HCT116 (cell line): ENCODE results near the gene CS. TPM values are rescaled to one million over a fixed set of nuclear protein-coding genes. Genes with fewer than 3 reads are reported as not detected.

Source experiments
- ATAC-seq: fragments of 200-7000 bp; cut with Tn5 transposase; 2 replicates; pipeline ENCODE4 v1.9.1; 2020; ENCODE audit warnings: mild to moderate bottlenecking, moderate library complexity
- BruUV-seq: library from RNA; stranded (reverse); fragments of 400-500 nt; replicated peaks from 2 replicates; lab custom pipeline; 2021; lab: Mats Ljungman, UMichigan
- CTCF ChIA-PET: fragments of 300-600 bp; sonication (Branson Sonifier 250); formaldehyde crosslinking; loops from one replicate; lab custom pipeline; 2021; ENCODE audit warnings: antibody characterized with exemption; lab: Charles Lee
- POLR2A ChIA-PET: fragments of 300-600, 350-600 bp; sonication (Branson Sonifier 250); formaldehyde crosslinking; loops from one replicate; lab custom pipeline; 2021; ENCODE audit warnings: antibody characterized with exemption; lab: Charles Lee
- RAD21 ChIA-PET, 2 experiments: fragments of 300-600 bp; sonication (Branson Sonifier 250); formaldehyde crosslinking; loops; one replicate each; lab custom pipeline; 2023; ENCODE audit warnings: low total read pairs in 2 of 2; ENCODE audit not compliant: uncharacterized antibody in 2 of 2, unreplicated experiment in 2 of 2, low non-redundant PET in 1 of 2; lab: Charles Lee
- DNase-seq: peaks from one replicate; pipeline ENCODE4 v3.0.0-alpha.2; 2010; ENCODE audit warnings: low read depth, low spot score
- H2AFZ ChIP-seq: fragments of 200-600 bp; shearing (Covaris generic), sonication (generic); 2 replicates; pipeline ENCODE4 v1.6.1; 2017; ENCODE audit warnings: low read depth, mixed run types, mixed read lengths, antibody characterized with exemption, low read length; ENCODE audit not compliant: poor library complexity, severe bottlenecking
- H3K27ac ChIP-seq: 2 replicates; pipeline ENCODE4 v1.5.1; 2012; ENCODE audit warnings: low read depth, low read length
- H3K27me3 ChIP-seq: fragments of 200-600 bp; sonication (generic); 2 replicates; pipeline ENCODE4 v1.6.1; 2016; ENCODE audit warnings: mixed run types, low read length, mixed read lengths; ENCODE audit not compliant: insufficient read depth
- H3K36me3 ChIP-seq, 2 experiments: fragments of 200-500 bp in 1 of 2; fragments of 200-600 bp in 1 of 2; sonication (Bioruptor generic) in 1 of 2; sonication (generic) in 1 of 2; 2 replicates each; pipeline versions ENCODE4 v1.5.1 to v1.6.1; 2014 to 2016; ENCODE audit warnings: low read length in 2 of 2, inconsistent platforms in 1 of 2, mixed read lengths in 1 of 2, mixed run types in 1 of 2; ENCODE audit not compliant: insufficient read depth in 2 of 2, control insufficient read depth in 1 of 2
- H3K4me1 ChIP-seq, 2 experiments: fragments of 200-600 bp in 1 of 2; sonication (generic) in 1 of 2; 2 replicates each; pipeline versions ENCODE4 v1.5.1 to v1.6.1; 2012 to 2017; ENCODE audit warnings: low read length in 2 of 2, inconsistent platforms in 1 of 2, mild to moderate bottlenecking in 1 of 2, mixed read lengths in 1 of 2, mixed run types in 1 of 2, moderate library complexity in 1 of 2; ENCODE audit not compliant: insufficient read depth in 2 of 2, control insufficient read depth in 1 of 2
- H3K4me2 ChIP-seq: fragments of 200-600 bp; sonication (generic); 2 replicates; pipeline ENCODE4 v1.6.1; 2017; ENCODE audit warnings: mixed run types, low read length, mixed read lengths
- H3K4me3 ChIP-seq, 2 experiments: fragments of 200-600 bp in 1 of 2; sonication (generic) in 1 of 2; replicated peaks in 1 of 2; 2 replicates each; pipeline ENCODE4 v1.5.1; 2011 to 2016; ENCODE audit warnings: low read length in 2 of 2, control low read depth in 1 of 2, low read depth in 1 of 2, mild to moderate bottlenecking in 1 of 2, mixed read lengths in 1 of 2, mixed run types in 1 of 2
- H3K79me2 ChIP-seq: fragments of 200-600 bp; sonication (generic); 2 replicates; pipeline ENCODE4 v1.6.1; 2017; ENCODE audit warnings: mild to moderate bottlenecking, mixed run types, low read length, moderate library complexity, mixed read lengths; ENCODE audit not compliant: insufficient read depth
- H3K9ac ChIP-seq: fragments of 200-600 bp; sonication (generic); 2 replicates; pipeline ENCODE4 v1.6.1; 2016; ENCODE audit warnings: low read length, mixed read lengths
- H3K9me2 ChIP-seq: fragments of 200-600 bp; sonication (generic), shearing (Covaris generic); 2 replicates; pipeline ENCODE4 v1.6.1; 2017; ENCODE audit warnings: mixed run types, mild to moderate bottlenecking, moderate library complexity; ENCODE audit not compliant: insufficient read depth
- H3K9me3 ChIP-seq, 2 experiments: fragments of 200-500 bp in 1 of 2; fragments of 200-600 bp in 1 of 2; sonication (Bioruptor generic) in 1 of 2; sonication (generic) in 1 of 2; 2 replicates each; pipeline ENCODE4 v1.6.1; 2014 to 2017; ENCODE audit warnings: low read length in 2 of 2, mixed read lengths in 2 of 2, inconsistent platforms in 1 of 2, low read depth in 1 of 2, mild to moderate bottlenecking in 1 of 2, mixed run types in 1 of 2, moderate library complexity in 1 of 2; ENCODE audit not compliant: control insufficient read depth in 1 of 2, insufficient read depth in 1 of 2
- H4K20me1 ChIP-seq: fragments of 200-600 bp; sonication (generic), shearing (Covaris generic); 2 replicates; pipeline ENCODE4 v1.6.1; 2017; ENCODE audit warnings: mixed run types, mild to moderate bottlenecking, moderate library complexity; ENCODE audit not compliant: insufficient read depth
- CEBPB ChIP-seq: IDR thresholded peaks from 2 replicates; pipeline ENCODE4 v1.6.1; 2012; ENCODE audit warnings: low read depth
- CTCF ChIP-seq, 3 experiments: fragments of 200-600 bp in 1 of 3; sonication (generic) in 1 of 3; IDR thresholded peaks in 2 of 3; conservative IDR thresholded peaks in 1 of 3; 2 replicates each; pipeline ENCODE4 v1.5.1; 2012 to 2017; ENCODE audit warnings: low read depth in 2 of 3, low read length in 2 of 3, antibody characterized with exemption in 1 of 3, borderline replicate concordance in 1 of 3, control low read depth in 1 of 3, mild to moderate bottlenecking in 1 of 3, mixed read lengths in 1 of 3, mixed run types in 1 of 3, moderate library complexity in 1 of 3; ENCODE audit not compliant: insufficient read depth in 1 of 3
- EGR1 ChIP-seq: IDR thresholded peaks from 2 replicates; pipeline ENCODE4 v1.6.1; 2012; ENCODE audit warnings: low read depth
- ELF1 ChIP-seq: IDR thresholded peaks from 2 replicates; pipeline ENCODE4 v1.6.1; 2012; ENCODE audit warnings: low read depth, borderline replicate concordance
- EZH2phosphoT487 ChIP-seq: fragments of 200-600 bp; IDR thresholded peaks from 2 replicates; pipeline ENCODE4 v1.6.1; 2018; ENCODE audit warnings: antibody characterized with exemption, borderline replicate concordance
- FOSL1 ChIP-seq: IDR thresholded peaks from 2 replicates; pipeline ENCODE4 v1.6.1; 2012; ENCODE audit warnings: low read depth
- JUND ChIP-seq: IDR thresholded peaks from 2 replicates; pipeline ENCODE4 v1.6.1; 2012
- MAX ChIP-seq: IDR thresholded peaks from 2 replicates; pipeline ENCODE4 v1.6.1; 2012
- POLR2A ChIP-seq: IDR thresholded peaks from 2 replicates; pipeline ENCODE4 v1.7.0; 2011; ENCODE audit warnings: borderline replicate concordance; ENCODE audit not compliant: insufficient read depth, insufficient read length; ENCODE audit errors: extremely low read depth
- RAD21 ChIP-seq: IDR thresholded peaks from 2 replicates; pipeline ENCODE4 v1.6.1; 2012; ENCODE audit warnings: low read depth, mild to moderate bottlenecking
- REST ChIP-seq: IDR thresholded peaks from 2 replicates; pipeline ENCODE4 v1.6.1; 2012; ENCODE audit warnings: low read depth
- SIN3A ChIP-seq: IDR thresholded peaks from 2 replicates; pipeline ENCODE4 v1.6.1; 2012; ENCODE audit warnings: low read depth
- SP1 ChIP-seq: IDR thresholded peaks from 2 replicates; pipeline ENCODE4 v1.6.1; 2012; ENCODE audit warnings: low read depth
- SRF ChIP-seq: IDR thresholded peaks from 2 replicates; pipeline ENCODE4 v1.6.1; 2012; ENCODE audit warnings: low read depth
- TCF7L2 ChIP-seq: IDR thresholded peaks from 2 replicates; pipeline ENCODE4 v1.7.0; 2011; ENCODE audit warnings: borderline replicate concordance, inconsistent platforms; ENCODE audit not compliant: insufficient read depth, insufficient read length; ENCODE audit errors: extremely low read depth
- YY1 ChIP-seq: IDR thresholded peaks from 2 replicates; pipeline ENCODE4 v1.6.1; 2011; ENCODE audit warnings: low read length, low read depth, moderate library complexity, mild to moderate bottlenecking; ENCODE audit not compliant: insufficient replicate concordance; ENCODE audit errors: extremely low read depth
- ZFX ChIP-seq: fragments of 450-650 bp; IDR thresholded peaks from 2 replicates; pipeline ENCODE4 v1.6.1; 2017
- ZNF274 ChIP-seq: fragments of 200-500 bp; sonication (Bioruptor generic); IDR thresholded peaks from 2 replicates; pipeline ENCODE4 v1.6.1; 2014; ENCODE audit warnings: mild to moderate bottlenecking, low read depth, low read length, inconsistent platforms
- intact Hi-C: fragments of 100-400 bp; cut with micrococcal nuclease; formaldehyde crosslinking; loops from 2 replicates; pipeline ENCODE4 v1.10.0; 2022
- total RNA-seq: library from RNA; stranded (reverse); gene quantifications from one replicate; pipeline ENCODE4 v1.2.1, GENCODE V29; 2021; ENCODE audit not compliant: unreplicated experiment

The CS gene
- total RNA-seq, 1 experiment from 2014 or later, result 270 TPM

- CTCF ChIA-PET, result no interaction called here
- TF ChIP-seq POLR2A (no peak), MAX (no peak), EGR1 (no peak), SIN3A (no peak), SRF (no peak), FOSL1 (no peak), REST (no peak), CEBPB (no peak), EZH2phosphoT487 (no peak), ZFX (no peak), CTCF (IDR thresholded peaks at IDR 0.05 in 2 of 3, conservative IDR thresholded peaks at IDR 0.05 in 1 of 3; ENCODE audit: borderline replicate concordance in 1 of 3, insufficient read depth in 1 of 3, low read depth in 2 of 3, low read length in 2 of 3) (no peak), JUND (no peak), YY1 (no peak), ZNF274 (no peak), SP1 (no peak), ELF1 (no peak), TCF7L2 (no peak), RAD21 (no peak)
- TF ChIP-seq, all 23 proteins: peak for 0
Measured at GRCh38 chr12:56253091-56253490, 47.0 kb downstream of the CS start.

More at GRCh38 chr12:56253091-56253490, 47.0 kb downstream of the CS start:
- H3K9me3 ChIP-seq, result no peaks in the 10 kb centered on the region
- H3K4me3 ChIP-seq, result no peak overlapping the region
- peaks cover 44 to 66% of the 10 kb centered on the region in 2 experiments for H3K36me3 ChIP-seq
- H3K79me2 ChIP-seq, result peaks cover 30% of the 10 kb centered on the region
- H3K27me3 ChIP-seq, result no peaks in the 10 kb centered on the region
- no peak overlapping the region for H3K27ac ChIP-seq
- H2AFZ ChIP-seq, result no peak overlapping the region
- no peak overlapping the region for H3K4me2 ChIP-seq
- H3K9me2 ChIP-seq, result no peaks in the 10 kb centered on the region
- H3K4me1 ChIP-seq, result peaks cover 11 to 14% of the 10 kb centered on the region in 2 experiments
- ATAC-seq, result no peak
- no peaks in the 10 kb centered on the region for H4K20me1 ChIP-seq
- ChIA-PET RAD21 (no interaction called here), POLR2A (no interaction called here)
- DNase-seq, result no peak
- no peak overlapping the region for H3K9ac ChIP-seq
- no TSS peak for BruUV-seq
- intact Hi-C loops, result no loop called here
